Gastrocnemius medialis (tissue), 4 donors: ENCODE data around the gene CASP6. TPM values are rescaled to one million over a fixed set of nuclear protein-coding genes. Genes with fewer than 3 reads are reported as not detected.

Experiments used
- ATAC-seq, 2 donors: fragments of 150-250 bp; one replicate each; pipeline ENCODE4 v1.9.1; 2016
- DNase-seq, 2 donors: peaks; one replicate each; pipeline ENCODE4 v3.0.0-alpha.2; 2019
- H3K27ac ChIP-seq, 4 donors: fragments of 200-600 bp; sonication (generic); 1 replicate in 1 of 4; 2 replicates in 3 of 4; pipeline ENCODE4 v1.5.1; 2016 to 2018; ENCODE audit warnings: mild to moderate bottlenecking in 2 of 4, moderate library complexity in 1 of 4
- H3K27me3 ChIP-seq, 3 donors: fragments of 200-600 bp; sonication (generic) in 2 of 3; 1 replicate in 1 of 3; 2 replicates in 2 of 3; pipeline versions ENCODE4 v1.5.1 to v1.6.0; 2016 to 2019; ENCODE audit warnings: mild to moderate bottlenecking in 1 of 3, moderate library complexity in 1 of 3
- H3K36me3 ChIP-seq, 2 donors: fragments of 200-600 bp; sonication (generic) in 1 of 2; one replicate each; pipeline ENCODE4 v1.5.1; 2017 to 2018
- H3K4me1 ChIP-seq, 2 donors: fragments of 200-600 bp; sonication (generic) in 1 of 2; one replicate each; pipeline ENCODE4 v1.5.1; 2016 to 2017; ENCODE audit warnings: mild to moderate bottlenecking in 2 of 2
- H3K4me3 ChIP-seq, 4 donors: fragments of 200-600 bp; sonication (generic) in 3 of 4; 1 replicate in 1 of 4; 2 replicates in 3 of 4; pipeline ENCODE4 v1.5.1; 2016 to 2019; ENCODE audit warnings: mild to moderate bottlenecking in 2 of 4
- H3K9me3 ChIP-seq, 3 donors: fragments of 200-600 bp; sonication (generic) in 2 of 3; 1 replicate in 1 of 3; 2 replicates in 2 of 3; pipeline ENCODE4 v1.5.1; 2016 to 2019
- CTCF ChIP-seq, 5 experiments: fragments of 450-650 bp in 3 of 5; fragments of 200-600 bp in 2 of 5; sonication (generic) in 2 of 5; IDR thresholded peaks in 4 of 5; conservative IDR thresholded peaks in 1 of 5; 1 replicate in 4 of 5; 2 replicates in 1 of 5; pipeline ENCODE4 v1.5.1; 2016 to 2019; ENCODE audit warnings: antibody characterized with exemption in 5 of 5, mild to moderate bottlenecking in 3 of 5, moderate library complexity in 3 of 5
- POLR2A ChIP-seq, 2 donors: fragments of 450-650 bp; IDR thresholded peaks; one replicate each; pipeline ENCODE4 v1.6.1; 2017; ENCODE audit warnings: antibody characterized with exemption in 2 of 2, mild to moderate bottlenecking in 2 of 2, moderate library complexity in 2 of 2
- in situ Hi-C, 4 donors: fragments of 200-750 bp; cut with MboI; loops; one replicate each; pipeline versions ENCODE4 v1.15.0 to v1.8.0; 2017; ENCODE audit warnings: low sequenced_read_pairs in 4 of 4
- intact Hi-C: fragments of 100-400 bp; cut with DNase I; formaldehyde crosslinking; loops from one replicate; pipeline ENCODE4 v1.15.1; 2023; ENCODE audit warnings: low total_unique reads
- total RNA-seq, 4 donors: library from RNA; depleted of rRNA; stranded (reverse); fragments of >200 nt; gene quantifications; one replicate each; pipeline versions ENCODE4 v1.1.0 to v1.2.3, GENCODE V29; 2016

Gene CASP6
- total RNA-seq, 4 donors from 2014 or later, result 6.6 to 25.2 (median 9.0) TPM

GRCh38 chr4:109749388-109750082, 46.3 kb upstream of the CASP6 start:
- intact Hi-C loops, result no loop called here
- no peak for TF ChIP-seq POLR2A (IDR thresholded peaks at IDR 0.05)
- Histone ChIP-seq H3K27me3 (no peaks in the 10 kb centered on the region), H3K36me3 (no peaks in the 10 kb centered on the region), H3K4me1 (no peaks in the 10 kb centered on the region), H3K27ac (no peak overlapping the region), H3K4me3 (no peak overlapping the region), H3K9me3 (no peaks in the 10 kb centered on the region)
- no peak for ATAC-seq
- in situ Hi-C loops, result no loop called here
- DNase-seq, result no peak

GRCh38 chr4:109748114-109748513, 44.9 kb upstream of the CASP6 start:
- no peaks in the 10 kb centered on the region for H3K9me3 ChIP-seq

GRCh38 chr4:109746728-109747127, 43.5 kb upstream of the CASP6 start:
- TF ChIP-seq POLR2A (IDR thresholded peaks at IDR 0.05), result no peak
- TF ChIP-seq CTCF (IDR thresholded peaks at IDR 0.05 in 4 of 5, conservative IDR thresholded peaks at IDR 0.05 in 1 of 5), result no peak
- in situ Hi-C loops (no loop called here), intact Hi-C loops (no loop called here)
- no peaks in the 10 kb centered on the region for H3K4me1 ChIP-seq
- DNase-seq (no peak), ATAC-seq (no peak)
- no peak overlapping the region for H3K4me3 ChIP-seq
- H3K36me3 ChIP-seq, result no peaks in the 10 kb centered on the region
- no peaks in the 10 kb centered on the region for H3K27me3 ChIP-seq
- H3K9me3 ChIP-seq, result no peaks in the 10 kb centered on the region
- no peak overlapping the region for H3K27ac ChIP-seq

More at GRCh38 chr4:109748114-109748513, 44.9 kb upstream of the CASP6 start:
- in situ Hi-C loops (no loop called here), intact Hi-C loops (no loop called here)
- TF ChIP-seq POLR2A (IDR thresholded peaks at IDR 0.05) (no peak), CTCF (IDR thresholded peaks at IDR 0.05 in 4 of 5, conservative IDR thresholded peaks at IDR 0.05 in 1 of 5) (no peak)
- H3K4me3 ChIP-seq, result no peak overlapping the region
- H3K27me3 ChIP-seq, result no peaks in the 10 kb centered on the region
- H3K27ac ChIP-seq, result no peak overlapping the region
- H3K4me1 ChIP-seq, result no peaks in the 10 kb centered on the region
- no peaks in the 10 kb centered on the region for H3K36me3 ChIP-seq
- ATAC-seq, result no peak
- DNase-seq, result no peak

GRCh38 chr4:109745830-109746229, 42.6 kb upstream of the CASP6 start:
- no peak overlapping the region for H3K4me3 ChIP-seq
- H3K36me3 ChIP-seq, result no peaks in the 10 kb centered on the region
- H3K9me3 ChIP-seq, result no peaks in the 10 kb centered on the region
- DNase-seq (no peak), ATAC-seq (no peak)
- H3K27me3 ChIP-seq, result no peaks in the 10 kb centered on the region
- no peaks in the 10 kb centered on the region for H3K4me1 ChIP-seq
- in situ Hi-C loops, result no loop called here
- no peak overlapping the region for H3K27ac ChIP-seq
- TF ChIP-seq CTCF (IDR thresholded peaks at IDR 0.05 in 4 of 5, conservative IDR thresholded peaks at IDR 0.05 in 1 of 5) (no peak), POLR2A (IDR thresholded peaks at IDR 0.05) (no peak)
- intact Hi-C loops, result no loop called here

GRCh38 chr4:109739547-109739946, 36.3 kb upstream of the CASP6 start:
- Histone ChIP-seq H3K36me3 (no peaks in the 10 kb centered on the region), H3K9me3 (no peaks in the 10 kb centered on the region), H3K4me1 (no peaks in the 10 kb centered on the region), H3K4me3 (no peak overlapping the region), H3K27ac (no peak overlapping the region), H3K27me3 (no peaks in the 10 kb centered on the region)
- no peak for DNase-seq
- intact Hi-C loops (no loop called here), in situ Hi-C loops (loop anchor here in 1 of 4 donors (10.0 kb wide), 1 partner anchor 75 kb away; the partner anchor contains the start of gene GAR1)
- no peak for ATAC-seq
- no peak for TF ChIP-seq CTCF (IDR thresholded peaks at IDR 0.05 in 4 of 5, conservative IDR thresholded peaks at IDR 0.05 in 1 of 5)
- TF ChIP-seq POLR2A (IDR thresholded peaks at IDR 0.05), result no peak
